HUES64 (cell line): Measurements from ENCODE around the gene MOGAT1.

ENCODE experiments used
- H3K27ac ChIP-seq: 2 replicates; pipeline ENCODE4 v1.7.0; 2013; ENCODE audit warnings: low read depth, low read length, inconsistent platforms
- H3K27me3 ChIP-seq: 2 replicates; pipeline ENCODE4 v1.6.1; 2013; ENCODE audit warnings: mild to moderate bottlenecking, low read length; ENCODE audit not compliant: insufficient read depth
- H3K36me3 ChIP-seq: 2 replicates; pipeline ENCODE4 v1.6.1; 2013; ENCODE audit warnings: mild to moderate bottlenecking, low read length; ENCODE audit not compliant: insufficient read depth
- H3K4me1 ChIP-seq: 2 replicates; pipeline ENCODE4 v1.6.1; 2013; ENCODE audit warnings: mild to moderate bottlenecking, low read length, moderate library complexity; ENCODE audit not compliant: insufficient read depth
- H3K4me3 ChIP-seq: 2 replicates; pipeline ENCODE4 v1.5.1; 2013; ENCODE audit warnings: mild to moderate bottlenecking, low read length, moderate library complexity
- H3K9ac ChIP-seq: 2 replicates; pipeline ENCODE4 v1.6.1; 2013; ENCODE audit warnings: mild to moderate bottlenecking, low read depth, low read length
- H3K9me3 ChIP-seq: 2 replicates; pipeline ENCODE4 v1.6.1; 2013; ENCODE audit warnings: low read depth, low read length; ENCODE audit not compliant: insufficient read depth
- WGBS: fragments of 150-250, 120-280 bp; methylation state at CpG from one replicate; pipeline ENCODE4 v1.1.7; 2013; ENCODE audit warnings: missing lambda C conversion rate; 5-methylcytosine and 5-hydroxymethylcytosine counted together

MOGAT1 gene

GRCh38 chr2:222698276-222698675 is 26.8 kb downstream of the MOGAT1 start:
- 93% methylated on average over 4 of the region's 4 CpGs for WGBS
- Histone ChIP-seq H3K9me3 (no peaks in the 10 kb centered on the region), H3K9ac (no peak overlapping the region), H3K36me3 (no peaks in the 10 kb centered on the region), H3K27me3 (no peaks in the 10 kb centered on the region), H3K4me3 (no peak overlapping the region), H3K4me1 (no peaks in the 10 kb centered on the region), H3K27ac (no peak overlapping the region)

GRCh38 chr2:222701233-222701632 is 29.8 kb downstream of the MOGAT1 start:
- no peaks in the 10 kb centered on the region for H3K36me3 ChIP-seq
- 81% methylated on average over 1 of the region's 1 CpG for WGBS
- no peak overlapping the region for H3K9ac ChIP-seq
- H3K27ac ChIP-seq = no peak overlapping the region
- H3K4me1 ChIP-seq = peaks cover 8% of the 10 kb centered on the region; the same call in 1 of the 2 replicates
- H3K27me3 ChIP-seq = no peaks in the 10 kb centered on the region
- no peak overlapping the region for H3K4me3 ChIP-seq
- no peaks in the 10 kb centered on the region for H3K9me3 ChIP-seq

- Histone ChIP-seq H3K36me3 (no peaks in the 10 kb centered on the region), H3K9me3 (no peaks in the 10 kb centered on the region), H3K9ac (no peak overlapping the region), H3K27ac (no peak overlapping the region), H3K27me3 (no peaks in the 10 kb centered on the region), H3K4me3 (no peak overlapping the region), H3K4me1 (peaks cover 12% of the 10 kb centered on the region; the same call in 1 of the 2 replicates)
- WGBS = 88% methylated on average over 5 of the region's 5 CpGs
These were observed 30.3 kb downstream of the MOGAT1 start for GRCh38 chr2:222701721-222702131.

DNA sequence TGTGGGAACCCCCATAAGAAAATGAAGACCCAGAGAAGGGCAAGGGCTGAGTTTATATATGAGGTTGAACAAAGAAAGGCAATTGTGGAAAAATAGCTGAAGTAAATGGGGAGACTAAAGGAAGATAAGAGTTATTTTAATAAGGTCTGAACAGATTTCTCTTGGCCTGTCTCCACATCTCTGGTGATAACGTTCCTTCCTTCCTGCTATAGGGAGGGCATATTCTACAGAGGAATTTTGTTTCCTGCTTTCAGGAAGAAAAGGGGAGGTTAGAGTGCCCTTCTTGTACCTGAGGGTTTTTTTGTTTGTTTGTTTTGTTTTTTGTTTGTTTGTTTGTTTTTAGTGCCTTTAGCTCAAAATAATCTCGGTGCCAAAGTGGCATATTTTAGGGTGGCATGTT is 31.6 kb downstream of the MOGAT1 start:
- Histone ChIP-seq H3K27me3 (no peaks in the 10 kb centered on the region), H3K36me3 (no peaks in the 10 kb centered on the region), H3K4me1 (peaks cover 12% of the 10 kb centered on the region; the same call in 1 of the 2 replicates), H3K9ac (no peak overlapping the region), H3K9me3 (no peaks in the 10 kb centered on the region), H3K27ac (no peak overlapping the region), H3K4me3 (no peak overlapping the region)
- 94% methylated on average over 1 of the region's 2 CpGs for WGBS

- H3K4me3 ChIP-seq = no peak overlapping the region
- no peaks in the 10 kb centered on the region for H3K27me3 ChIP-seq
- no peak overlapping the region for H3K9ac ChIP-seq
- H3K9me3 ChIP-seq = no peaks in the 10 kb centered on the region
- H3K4me1 ChIP-seq = peaks cover 16% of the 10 kb centered on the region; the same call in 1 of the 2 replicates
- 81% methylated on average over 3 of the region's 3 CpGs for WGBS
- H3K27ac ChIP-seq = no peak overlapping the region
- no peaks in the 10 kb centered on the region for H3K36me3 ChIP-seq
These were observed 32.4 kb downstream of the MOGAT1 start for GRCh38 chr2:222703886-222704285.

DNA sequence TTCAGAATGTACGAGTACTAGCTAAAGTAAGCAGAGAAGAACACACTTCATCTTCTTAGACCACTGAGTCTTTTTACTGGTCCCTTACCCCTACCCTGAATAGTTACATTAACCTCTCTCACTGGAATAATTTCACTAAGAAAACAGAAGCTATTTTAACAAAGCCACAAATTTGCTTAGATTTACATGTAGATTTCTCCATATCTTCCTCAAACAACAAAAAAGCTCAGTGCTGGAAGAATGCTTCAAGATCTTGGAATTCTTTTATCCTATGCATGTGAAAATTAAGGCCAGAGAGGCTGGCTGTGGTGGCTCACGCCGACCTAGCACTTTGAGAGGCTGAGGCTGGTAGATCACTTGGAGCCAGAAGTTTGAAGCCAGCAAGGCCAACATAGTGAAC is 35.2 kb downstream of the MOGAT1 start:
- no peaks in the 10 kb centered on the region for H3K27me3 ChIP-seq
- H3K9me3 ChIP-seq = no peaks in the 10 kb centered on the region
- WGBS = 71% methylated on average over 3 of the region's 3 CpGs
- H3K4me1 ChIP-seq = peaks cover 23% of the 10 kb centered on the region; the same call in 1 of the 2 replicates
- no peaks in the 10 kb centered on the region for H3K36me3 ChIP-seq
- H3K9ac ChIP-seq = no peak overlapping the region
- 0 out of 2 replicates have a peak overlapping the region, but pooled peaks have one; percentile 2 for H3K27ac ChIP-seq
- H3K4me3 ChIP-seq = no peak overlapping the region

- no peaks in the 10 kb centered on the region for H3K36me3 ChIP-seq
- H3K4me3 ChIP-seq = no peak overlapping the region
- no peaks in the 10 kb centered on the region for H3K27me3 ChIP-seq
- no peak overlapping the region for H3K9ac ChIP-seq
- WGBS = 93% methylated on average over 3 of the region's 3 CpGs
- H3K27ac ChIP-seq = no peak overlapping the region
- peaks cover 23% of the 10 kb centered on the region; the same call in 1 of the 2 replicates for H3K4me1 ChIP-seq
- H3K9me3 ChIP-seq = no peaks in the 10 kb centered on the region
These were observed 35.7 kb downstream of the MOGAT1 start for GRCh38 chr2:222707102-222707688.

- Histone ChIP-seq H3K27me3 (no peaks in the 10 kb centered on the region), H3K9ac (no peak overlapping the region), H3K4me1 (peaks cover 23% of the 10 kb centered on the region; the same call in 1 of the 2 replicates), H3K4me3 (no peak overlapping the region), H3K9me3 (no peaks in the 10 kb centered on the region), H3K27ac (no peak overlapping the region), H3K36me3 (no peaks in the 10 kb centered on the region)
- 84% methylated on average over 10 of the region's 10 CpGs for WGBS
These were observed 36.3 kb downstream of the MOGAT1 start for GRCh38 chr2:222707689-222708273.

DNA sequence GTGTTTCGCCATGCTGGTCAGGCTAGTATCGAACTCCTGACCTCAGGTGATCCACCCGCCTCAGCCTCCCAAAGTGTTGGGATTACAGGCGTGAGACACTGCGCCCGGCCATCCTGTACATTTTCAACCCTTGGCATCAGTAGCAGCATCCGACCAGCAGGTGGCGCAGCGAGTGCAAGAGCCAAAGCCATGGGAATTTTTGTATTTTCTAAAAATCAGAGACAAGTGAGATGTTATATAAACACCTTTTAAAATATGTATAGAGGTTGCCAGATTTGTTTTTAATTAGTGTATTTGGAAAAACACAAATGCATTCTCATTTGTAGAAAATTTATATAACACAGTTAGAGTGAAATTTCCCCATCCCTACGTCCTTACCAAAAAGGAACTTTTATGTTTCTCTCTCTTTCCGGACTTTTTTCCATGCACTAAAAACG is 36.8 kb downstream of the MOGAT1 start:
- Histone ChIP-seq H3K36me3 (no peaks in the 10 kb centered on the region), H3K4me3 (no peak overlapping the region), H3K9me3 (no peaks in the 10 kb centered on the region), H3K27me3 (no peaks in the 10 kb centered on the region), H3K27ac (no peak overlapping the region), H3K4me1 (peaks cover 23% of the 10 kb centered on the region; the same call in 1 of the 2 replicates), H3K9ac (no peak overlapping the region)
- WGBS = 33% methylated on average over 9 of the region's 12 CpGs

DNA sequence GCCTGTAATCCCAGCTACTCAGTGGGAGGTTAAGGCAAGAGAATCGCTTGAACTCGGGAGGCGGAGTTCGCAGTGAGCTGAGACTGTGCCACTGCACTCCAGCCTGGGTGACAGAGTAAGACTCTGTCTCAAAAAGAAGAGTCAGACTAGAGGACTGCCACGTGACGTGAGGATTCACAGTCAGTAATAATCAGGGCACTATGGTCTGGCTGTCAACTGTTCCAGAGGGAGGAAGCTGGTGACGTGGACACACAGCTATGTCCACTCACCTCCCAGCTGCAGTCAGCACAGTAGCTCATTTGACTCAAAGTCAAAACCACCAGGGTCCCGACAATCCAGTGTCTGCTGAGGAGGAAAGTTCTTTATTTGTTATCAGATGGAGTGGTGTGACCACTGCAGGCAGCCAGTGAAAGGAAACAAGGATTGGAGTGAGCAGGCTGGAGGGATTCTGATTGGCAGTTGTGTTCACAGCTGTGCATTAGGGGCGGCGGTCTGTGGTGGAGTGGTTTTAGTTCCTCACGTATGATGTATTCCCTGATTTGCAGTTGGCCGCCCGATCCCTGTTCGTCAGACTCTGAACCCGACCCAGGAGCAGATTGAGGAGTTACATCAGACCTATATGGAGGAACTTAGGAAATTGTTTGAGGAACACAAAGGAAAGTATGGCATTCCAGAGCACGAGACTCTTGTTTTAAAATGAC is 37.9 kb downstream of the MOGAT1 start:
- Histone ChIP-seq H3K36me3 (no peaks in the 10 kb centered on the region), H3K9me3 (no peaks in the 10 kb centered on the region), H3K4me3 (no peak overlapping the region), H3K27ac (no peak overlapping the region), H3K9ac (no peak overlapping the region), H3K27me3 (no peaks in the 10 kb centered on the region), H3K4me1 (peaks cover 23% of the 10 kb centered on the region; the same call in 1 of the 2 replicates)
- 67% methylated on average over 15 of the region's 16 CpGs for WGBS

GRCh38 chr2:222710736-222711135 is 39.3 kb downstream of the MOGAT1 start:
- no peak overlapping the region for H3K9ac ChIP-seq
- H3K4me1 ChIP-seq = peaks cover 19% of the 10 kb centered on the region; the same call in 1 of the 2 replicates
- H3K36me3 ChIP-seq = no peaks in the 10 kb centered on the region
- no peak overlapping the region for H3K27ac ChIP-seq
- WGBS = 100% methylated on average over 3 of the region's 3 CpGs
- H3K27me3 ChIP-seq = no peaks in the 10 kb centered on the region
- H3K9me3 ChIP-seq = no peaks in the 10 kb centered on the region
- no peak overlapping the region for H3K4me3 ChIP-seq
